BJ (cell line): Measurements from ENCODE around the gene IFITM2. TPM values are rescaled to one million over a fixed set of nuclear protein-coding genes. Genes with fewer than 3 reads are reported as not detected.
A peak's percentile ranks its signal among the peaks of the same experiment; 100 is the strongest.
"Not testable (repeated sequence)": the region's sequence is repeated elsewhere in the genome, so short reads cannot be mapped to it uniquely, and the experiment has no call there.

Source experiments
- CTCF ChIA-PET: fragments of 350-600 bp; formaldehyde crosslinking; extraction: SDS; loops from one replicate; lab custom pipeline; 2021; ENCODE audit warnings: antibody characterized with exemption, inconsistent platforms; lab: Yijun Ruan, JAX
- POLR2A ChIA-PET: fragments of 300-600 bp; sonication (Branson Sonifier 250); formaldehyde crosslinking; extraction: SDS; loops from one replicate; lab custom pipeline; 2021; ENCODE audit warnings: antibody characterized with exemption; lab: Charles Lee
- DNase-seq: peaks from one replicate; pipeline ENCODE4 v3.0.0-alpha.2; 2011; ENCODE audit warnings: low read depth
- H3K27me3 ChIP-seq: 2 replicates; pipeline ENCODE4 v1.6.0; 2011; ENCODE audit warnings: low read length; ENCODE audit not compliant: control insufficient read depth, insufficient read depth
- H3K36me3 ChIP-seq: 2 replicates; pipeline ENCODE4 v1.5.1; 2011; ENCODE audit warnings: low read length; ENCODE audit not compliant: control insufficient read depth, insufficient read depth
- H3K4me3 ChIP-seq: 2 replicates; pipeline ENCODE4 v1.5.1; 2011; ENCODE audit warnings: low read depth, mild to moderate bottlenecking, control low read depth, low read length
- CTCF ChIP-seq: IDR thresholded peaks from 2 replicates; pipeline ENCODE4 v1.5.1; 2011; ENCODE audit warnings: low read depth, mild to moderate bottlenecking, control low read depth, inconsistent platforms, low read length, moderate library complexity; ENCODE audit not compliant: insufficient read depth
- polyA minus RNA-seq: library from RNA; depleted of rRNA, polyadenylated mRNA; stranded (reverse); fragments of >200 nt; gene quantifications from 2 replicates; pipeline ENCODE4 v1.2.3, GENCODE V29; 2011; rRNA and poly(A)+ RNA removed
- polyA plus RNA-seq: library from polyadenylated mRNA; depleted of rRNA; stranded (reverse); fragments of >200 nt; gene quantifications from 2 replicates; pipeline ENCODE4 v1.2.3, GENCODE V29; 2011; rRNA removed

The IFITM2 gene
- 456 and 813 TPM in 2 replicates for polyA plus RNA-seq
- 396 and 464 TPM in 2 replicates for polyA minus RNA-seq

DNA sequence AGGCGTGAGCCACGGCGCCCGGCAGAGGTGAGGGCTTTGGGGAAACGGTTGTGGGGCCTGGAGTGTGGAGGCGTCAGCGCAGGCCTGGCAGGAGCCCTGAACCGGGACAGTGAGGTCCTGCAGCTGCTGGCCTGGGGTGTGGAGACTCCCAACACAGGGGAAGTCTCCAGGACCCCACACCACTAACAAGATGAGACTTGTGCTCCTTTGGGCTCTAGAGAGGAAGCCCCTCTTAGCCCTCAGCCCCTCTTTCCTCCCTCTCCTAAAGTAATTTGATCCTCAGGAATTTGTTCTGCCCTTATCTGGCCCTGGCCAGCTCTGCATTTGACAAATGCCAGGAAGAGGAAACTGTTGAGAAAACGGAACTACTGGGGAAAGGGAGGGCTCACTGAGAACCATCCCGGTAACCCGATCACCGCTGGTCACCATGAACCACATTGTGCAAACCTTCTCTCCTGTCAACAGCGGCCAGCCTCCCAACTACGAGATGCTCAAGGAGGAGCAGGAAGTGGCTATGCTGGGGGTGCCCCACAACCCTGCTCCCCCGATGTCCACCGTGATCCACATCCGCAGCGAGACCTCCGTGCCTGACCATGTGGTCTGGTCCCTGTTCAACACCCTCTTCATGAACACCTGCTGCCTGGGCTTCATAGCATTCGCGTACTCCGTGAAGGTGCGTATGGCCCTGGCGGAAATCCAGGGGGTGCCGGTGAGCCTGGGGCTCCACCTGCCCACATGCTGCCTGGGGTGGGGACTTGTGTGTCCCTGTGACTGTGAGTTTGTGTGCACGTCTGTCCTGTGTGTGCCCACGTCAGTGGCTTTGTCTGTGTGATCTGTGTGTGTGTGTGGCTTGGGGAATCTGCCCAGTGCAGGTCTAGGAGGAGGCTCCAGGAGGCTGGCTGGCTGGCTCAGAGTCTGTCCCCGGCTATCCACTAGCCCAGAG, at the start of gene IFITM2:
TSS of gene IFITM2 (plus strand) at position 51 of the 943 bp plus-strand sequence. CDS start at position 428, 377 bp downstream.
- peak within 1 kb of the TSS; percentile 70 for H3K4me3 ChIP-seq
- DNase-seq, H3K36me3 ChIP-seq, H3K27me3 ChIP-seq: not testable (repeated sequence)
- ChIA-PET POLR2A (interaction anchor here (0.6 kb wide), 1 partner anchor 19 kb away, joined by 3 read pairs; no protein-coding TSS in a partner anchor), CTCF (interaction anchor here (1.0 to 5.0 kb wide), 5 partner anchors 9 to 58 kb away, joined by 3 to 57 read pairs (median 3); no protein-coding TSS in a partner anchor)

GRCh38 chr11:259413-259812, 48.2 kb upstream of the IFITM2 start:
- DNase-seq = no peak
- peaks cover 4% of the 10 kb centered on the region for H3K27me3 ChIP-seq
- POLR2A ChIA-PET = no interaction called here
- no peak overlapping the region for H3K4me3 ChIP-seq
- H3K36me3 ChIP-seq = no peaks in the 10 kb centered on the region
- TF ChIP-seq CTCF = no peak
- CTCF ChIA-PET = interaction anchor here (5.1 kb wide), 1 partner anchor 8 kb away, joined by 38 read pairs; no protein-coding TSS in a partner anchor

GRCh38 chr11:261624-262023, 46.0 kb upstream of the IFITM2 start:
- POLR2A ChIA-PET = no interaction called here

DNA sequence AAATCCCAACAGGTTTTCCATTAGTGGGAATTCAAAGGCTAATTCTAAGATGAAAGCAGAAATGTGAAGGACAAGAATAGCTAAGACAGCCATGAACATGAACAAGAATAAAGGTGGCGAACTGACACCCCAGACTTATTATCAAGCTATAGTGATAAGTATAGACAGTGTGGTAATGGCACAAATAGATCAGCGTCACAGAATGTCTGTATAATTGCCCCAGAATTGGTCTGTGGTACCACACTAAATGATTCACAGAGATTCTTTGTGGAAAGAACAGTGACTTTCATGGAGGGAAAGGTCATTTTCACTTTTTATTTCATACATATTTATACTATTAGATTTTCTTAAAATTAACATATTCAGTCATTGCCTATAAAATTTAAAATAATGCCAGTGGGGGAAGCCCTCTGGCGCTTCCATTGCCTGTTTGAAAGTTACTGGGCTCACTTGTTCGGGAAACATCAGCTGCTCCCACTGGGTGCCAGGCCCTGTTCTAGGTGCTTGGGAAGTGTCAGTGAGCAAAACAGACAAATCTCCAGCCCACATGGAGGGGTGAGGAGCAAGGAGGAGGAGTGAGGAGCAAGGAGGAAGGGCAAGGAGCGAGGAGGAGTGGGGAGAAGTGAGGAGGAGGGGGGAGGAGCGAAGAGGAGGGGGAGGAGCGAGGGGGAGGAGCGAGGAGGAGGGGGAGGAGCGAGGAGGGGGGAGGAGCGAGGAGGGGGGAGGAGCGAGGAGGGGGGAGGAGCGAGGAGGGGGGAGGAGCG, 40.8 kb upstream of the IFITM2 start:
- Histone ChIP-seq H3K4me3 (no peak overlapping the region), H3K27me3 (peaks cover 7% of the 10 kb centered on the region), H3K36me3 (no peaks in the 10 kb centered on the region)
- ChIA-PET CTCF (interaction anchor here (3.7 kb wide), 1 partner anchor 17 kb away, joined by 18 read pairs; no protein-coding TSS in a partner anchor), POLR2A (no interaction called here)
- no peak for DNase-seq
- TF ChIP-seq CTCF = no peak

More at GRCh38 chr11:261624-262023, 46.0 kb upstream of the IFITM2 start:
- Histone ChIP-seq H3K36me3 (no peaks in the 10 kb centered on the region), H3K4me3 (no peak overlapping the region), H3K27me3 (peaks cover 4% of the 10 kb centered on the region)
- no peak for DNase-seq
- CTCF ChIA-PET = interaction anchor here (0.6 to 5.1 kb wide), 2 partner anchors 10 to 195 kb away, joined by 3 to 38 read pairs; no protein-coding TSS in a partner anchor
- no peak for TF ChIP-seq CTCF

- no peak for DNase-seq
- Histone ChIP-seq H3K36me3 (no peaks in the 10 kb centered on the region), H3K4me3 (no peak overlapping the region), H3K27me3 (peaks cover 8% of the 10 kb centered on the region)
- no peak for TF ChIP-seq CTCF
- ChIA-PET CTCF (interaction anchor here (3.7 kb wide), 1 partner anchor 18 kb away, joined by 18 read pairs; no protein-coding TSS in a partner anchor), POLR2A (no interaction called here)
These were observed 40.1 kb upstream of the IFITM2 start for GRCh38 chr11:267491-267994.

DNA sequence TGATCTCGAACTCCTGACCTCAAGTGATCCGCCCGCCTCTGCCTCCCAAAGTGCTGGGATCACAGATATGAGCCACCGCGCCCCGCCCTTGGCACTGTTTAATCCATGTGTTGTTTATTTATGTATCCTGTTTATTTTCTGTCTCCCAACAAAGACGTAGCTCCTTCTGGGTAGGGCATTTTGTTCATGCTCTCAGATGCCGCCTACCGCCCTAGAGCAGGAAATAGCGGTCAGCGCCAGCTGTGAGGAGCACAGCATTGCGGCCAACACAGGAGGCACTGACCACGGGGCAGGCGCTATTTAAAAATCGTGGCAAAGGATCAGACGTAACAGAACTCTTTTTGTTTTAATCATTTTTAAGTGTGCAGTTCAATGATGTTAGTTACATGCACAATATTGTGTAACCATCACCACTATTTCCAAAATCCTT, 38.9 kb upstream of the IFITM2 start:
- CTCF ChIA-PET = interaction anchor here (0.8 to 3.7 kb wide), 3 partner anchors 10 to 36 kb away, joined by 3 to 18 read pairs (median 3); no protein-coding TSS in a partner anchor
- POLR2A ChIA-PET, H3K36me3 ChIP-seq, H3K4me3 ChIP-seq, DNase-seq: not testable (repeated sequence)
- peaks cover 10% of the 10 kb centered on the region for H3K27me3 ChIP-seq
